Stimulated activated CD8-positive, alpha-beta memory T cell treated with anti-CD3 and anti-CD28 coated beads, Interleukin-7, amount 100 ng/mL, for 1 hour (primary cell): ENCODE results near the gene EXOSC1.
"Not testable (repeated sequence)": the region's sequence is repeated elsewhere in the genome, so short reads cannot be mapped to it uniquely, and the experiment has no call there.

Source experiments
- DNase-seq, 2 donors: peaks; one replicate each; pipeline ENCODE4 v3.0.0-alpha.2; 2020; ENCODE audit warnings: low read depth in 2 of 2

The EXOSC1 gene

GRCh38 chr10:97445722-97446639 lies at the start of gene EXOSC1, which contains the start of gene ZDHHC16:
Gene EXOSC1, minus strand, starts transcription at chr10:97446006. Its CDS starts 21 bp downstream, at chr10:97445985.
Gene ZDHHC16, plus strand, starts transcription at chr10:97446175. Its CDS starts 5,501 bp downstream, at chr10:97451676.
- DNase-seq = peak; percentile 75 to 81

DNA sequence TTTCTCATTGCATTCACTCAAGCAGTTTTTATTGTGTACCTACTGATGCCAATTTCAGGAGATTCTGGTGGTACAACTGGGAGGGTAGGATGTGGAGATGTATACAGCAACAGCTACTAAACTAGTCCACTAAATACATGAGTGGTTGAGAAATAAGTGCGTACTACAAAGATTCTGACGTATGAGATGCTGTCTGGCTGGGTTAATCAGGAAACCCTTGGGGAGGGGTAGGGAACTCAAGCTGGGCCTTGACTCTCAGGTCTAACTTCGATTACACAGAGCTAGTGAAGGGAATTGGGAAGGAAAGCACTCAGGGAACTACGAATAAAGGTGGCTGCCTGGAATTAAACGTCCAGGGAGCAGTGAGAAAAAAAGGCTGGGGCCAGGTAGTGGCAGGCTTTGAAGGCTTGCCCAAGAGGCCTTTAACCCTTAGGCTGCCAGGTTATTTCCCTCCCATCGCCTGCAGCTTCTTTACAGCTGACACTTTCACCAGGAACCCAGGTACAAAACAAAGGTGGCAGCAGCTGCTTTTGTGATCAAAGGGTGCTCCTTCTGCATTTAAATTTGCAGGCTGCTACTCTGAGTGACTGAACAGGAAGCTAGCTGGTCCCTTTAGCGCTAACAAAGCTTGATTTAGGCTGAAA lies 49.2 kb upstream of the EXOSC1 start:
- DNase-seq = no peak

GRCh38 chr10:97494151-97494550 lies 48.3 kb upstream of the EXOSC1 start:
- DNase-seq = no peak

DNA sequence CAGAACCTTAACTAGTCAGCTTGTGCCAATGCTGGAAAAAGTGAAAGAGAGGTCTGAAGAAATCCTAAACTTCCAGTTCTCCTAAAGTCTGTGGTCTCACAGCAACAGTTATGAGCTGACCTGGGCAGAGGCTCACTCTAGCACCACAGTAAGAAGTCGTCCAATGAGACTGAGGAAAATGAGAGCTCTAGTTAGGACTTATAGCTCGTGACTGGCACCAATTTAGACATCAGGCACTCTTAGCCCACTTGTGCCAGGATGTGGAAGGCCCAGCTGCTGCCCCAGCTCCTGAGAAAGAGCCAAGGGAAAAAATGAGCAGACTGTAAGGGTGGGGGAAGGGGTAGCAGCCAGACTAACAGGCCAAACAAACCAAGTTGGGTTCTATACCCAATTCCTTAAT lies 44.8 kb upstream of the EXOSC1 start:
- no peak for DNase-seq

DNA sequence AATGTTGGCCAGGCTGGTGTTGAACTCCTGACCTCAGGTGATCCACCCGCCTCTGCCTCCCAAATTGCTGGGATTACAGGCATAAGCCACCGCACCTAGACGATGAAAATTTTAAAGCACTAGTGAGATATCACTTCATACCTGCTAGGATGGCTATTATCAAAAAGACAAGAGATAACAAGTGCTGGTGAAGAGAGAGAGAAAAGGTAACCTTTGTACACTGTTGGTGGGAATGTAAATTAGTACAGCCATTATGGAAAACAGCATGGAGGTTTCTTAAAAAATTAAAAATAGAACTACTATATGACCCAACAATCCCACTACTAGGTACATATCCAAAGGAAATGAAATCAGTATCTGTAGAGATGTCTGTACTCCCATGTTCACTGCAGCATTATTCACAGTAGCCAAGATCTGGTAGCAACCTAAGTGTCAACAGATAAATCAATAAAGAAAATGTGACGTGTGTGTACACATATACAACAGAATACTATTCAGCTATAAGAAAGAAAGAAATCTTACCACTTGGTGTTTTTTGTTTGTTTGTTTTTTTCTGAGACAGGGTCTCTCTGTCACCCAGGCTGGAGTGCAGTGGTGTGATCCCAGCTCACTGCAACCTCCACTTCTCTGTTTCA lies 40.0 kb upstream of the EXOSC1 start:
- no peak for DNase-seq

DNA sequence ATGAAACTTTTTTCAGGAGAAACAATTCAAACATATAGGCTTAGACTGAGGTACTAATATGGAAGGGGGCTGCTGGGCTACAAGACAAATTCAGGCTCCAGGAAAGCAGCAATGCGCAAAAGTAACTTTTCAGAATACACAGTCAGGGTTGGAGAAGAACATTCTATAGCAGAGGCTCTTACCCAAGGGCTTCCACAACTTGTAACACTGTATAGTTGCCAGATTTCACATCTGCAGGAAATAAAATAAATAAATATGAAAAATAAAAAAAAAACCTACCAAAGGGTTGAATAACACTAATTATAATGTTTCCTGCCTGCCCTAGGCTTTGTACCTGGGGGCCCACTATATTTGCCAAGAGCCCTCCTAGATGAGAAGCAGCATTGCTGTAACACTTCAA lies 38.1 kb upstream of the EXOSC1 start:
- DNase-seq = no peak

- no peak for DNase-seq
Measured at GRCh38 chr10:97483506-97483905, 37.7 kb upstream of the EXOSC1 start.

DNA sequence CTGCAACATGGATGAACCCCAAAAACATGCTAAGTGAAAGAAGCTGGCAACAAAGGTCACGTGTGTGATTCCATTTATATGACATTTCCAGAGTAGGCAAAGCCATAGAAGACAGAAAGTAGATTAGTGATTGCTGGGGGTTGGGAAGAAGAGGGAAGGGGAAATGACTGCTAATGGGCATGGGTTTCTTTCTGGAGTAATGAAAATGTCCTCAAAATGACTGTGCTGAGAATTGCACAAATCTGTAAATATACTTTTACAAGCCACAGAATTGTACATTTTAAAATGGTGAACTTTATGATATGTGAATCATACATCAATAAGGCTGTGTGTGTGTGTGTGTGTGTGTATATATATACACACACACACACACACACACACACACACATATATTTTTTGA lies 36.6 kb upstream of the EXOSC1 start:
- DNase-seq = no peak

- no peak for DNase-seq
Measured at GRCh38 chr10:97481071-97481470, 35.3 kb upstream of the EXOSC1 start.

- no peak for DNase-seq
Measured at GRCh38 chr10:97479939-97480338, 34.1 kb upstream of the EXOSC1 start.

- DNase-seq = not testable (repeated sequence)
Measured at GRCh38 chr10:97479410-97479809, 33.6 kb upstream of the EXOSC1 start.

GRCh38 chr10:97475936-97476594 lies 30.3 kb upstream of the EXOSC1 start:
- no peak for DNase-seq

- DNase-seq = no peak
Measured at GRCh38 chr10:97474918-97475317, 29.1 kb upstream of the EXOSC1 start.

- DNase-seq = not testable (repeated sequence)
Measured at GRCh38 chr10:97468781-97469180, 23.0 kb upstream of the EXOSC1 start.

DNA sequence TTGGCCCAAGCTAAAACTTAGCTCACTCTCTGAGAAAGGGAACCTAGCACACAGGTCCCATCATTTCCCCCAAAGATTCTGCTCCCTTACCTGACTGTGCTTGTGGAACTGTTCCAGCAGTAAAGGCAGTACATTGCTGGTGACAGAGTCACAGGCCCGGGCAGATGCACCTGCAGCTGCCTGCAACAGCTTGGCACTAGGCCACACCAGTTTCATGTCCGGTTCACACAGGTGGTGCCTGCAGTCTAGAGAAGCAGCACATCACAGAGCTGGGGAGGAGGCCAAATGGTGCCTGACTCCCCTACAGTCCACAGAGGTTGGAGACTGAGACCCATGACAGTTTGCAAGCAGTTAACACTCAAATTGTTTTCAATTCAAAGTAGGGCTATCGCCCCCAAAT lies 22.4 kb upstream of the EXOSC1 start:
- DNase-seq = no peak

GRCh38 chr10:97466755-97467154 lies 20.9 kb upstream of the EXOSC1 start:
- DNase-seq = no peak

GRCh38 chr10:97465982-97466381 lies 20.2 kb upstream of the EXOSC1 start:
- DNase-seq = no peak

GRCh38 chr10:97464226-97464625 lies 18.4 kb upstream of the EXOSC1 start:
- DNase-seq = no peak

DNA sequence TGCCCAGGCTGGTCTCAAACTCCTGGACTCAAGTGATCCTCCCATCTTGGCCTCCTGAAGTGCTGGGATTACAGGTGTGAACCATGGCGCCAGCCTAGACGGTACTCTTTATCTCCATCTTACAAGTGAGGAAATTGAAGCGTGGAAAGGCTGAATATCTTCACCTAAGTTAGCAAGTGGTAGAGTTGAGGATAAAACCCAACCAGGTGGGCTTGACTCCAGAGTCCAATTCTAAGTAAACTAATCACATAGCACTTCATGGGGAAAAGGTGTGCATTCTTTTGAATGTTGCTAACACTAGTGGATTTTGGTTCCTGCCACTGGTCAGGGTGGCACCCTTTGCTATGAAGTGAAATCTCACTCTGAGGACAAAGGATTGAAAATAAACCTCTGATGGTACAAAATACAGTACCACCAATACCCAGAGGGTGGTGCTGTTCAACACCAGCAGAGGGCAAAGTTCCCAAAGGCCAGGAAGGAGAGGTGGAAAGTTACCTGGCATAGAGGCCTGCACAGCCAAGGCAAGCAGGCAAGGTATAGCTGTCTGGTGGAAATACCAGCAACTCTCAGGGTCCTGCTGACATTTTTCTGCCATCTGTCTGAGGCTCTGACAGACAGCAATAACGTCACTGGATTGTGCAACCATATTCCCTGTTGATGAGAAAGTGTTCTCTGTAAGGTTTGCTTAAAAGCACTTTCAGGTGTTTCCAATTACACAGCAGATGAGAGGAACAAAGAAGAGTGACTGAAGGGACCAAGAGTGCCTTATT lies 17.7 kb upstream of the EXOSC1 start:
- no peak for DNase-seq

DNA sequence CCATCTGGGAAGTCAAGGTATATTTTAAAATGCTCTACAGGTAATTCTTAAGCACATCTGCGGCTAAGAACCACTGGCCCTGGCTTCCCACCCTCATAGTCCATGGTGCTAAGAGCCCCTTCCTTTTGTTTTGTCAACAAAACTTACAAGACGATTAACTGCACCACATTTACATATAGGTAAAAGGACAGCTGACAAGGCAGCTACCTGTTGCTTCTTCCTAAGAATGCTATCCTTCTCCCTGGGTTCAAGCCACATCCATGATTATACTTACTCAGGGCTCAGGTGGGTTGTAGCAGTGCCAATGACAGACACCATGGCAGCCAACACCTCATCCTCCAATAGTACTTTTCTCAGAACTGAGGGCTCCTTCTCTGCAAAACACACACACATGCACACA lies 16.5 kb upstream of the EXOSC1 start:
- no peak for DNase-seq

GRCh38 chr10:97459933-97460332 lies 14.1 kb upstream of the EXOSC1 start:
- no peak for DNase-seq
